Measurements from ENCODE around the gene C1QTNF6. TPM values are rescaled to one million over a fixed set of nuclear protein-coding genes. Genes with fewer than 3 reads are reported as not detected.
"Not testable (repeated sequence)": the region's sequence is repeated elsewhere in the genome, so short reads cannot be mapped to it uniquely, and the experiment has no call there.

C1QTNF6 gene
- total RNA-seq, 1 donor from 2014 or later = 13.0 TPM

DNA sequence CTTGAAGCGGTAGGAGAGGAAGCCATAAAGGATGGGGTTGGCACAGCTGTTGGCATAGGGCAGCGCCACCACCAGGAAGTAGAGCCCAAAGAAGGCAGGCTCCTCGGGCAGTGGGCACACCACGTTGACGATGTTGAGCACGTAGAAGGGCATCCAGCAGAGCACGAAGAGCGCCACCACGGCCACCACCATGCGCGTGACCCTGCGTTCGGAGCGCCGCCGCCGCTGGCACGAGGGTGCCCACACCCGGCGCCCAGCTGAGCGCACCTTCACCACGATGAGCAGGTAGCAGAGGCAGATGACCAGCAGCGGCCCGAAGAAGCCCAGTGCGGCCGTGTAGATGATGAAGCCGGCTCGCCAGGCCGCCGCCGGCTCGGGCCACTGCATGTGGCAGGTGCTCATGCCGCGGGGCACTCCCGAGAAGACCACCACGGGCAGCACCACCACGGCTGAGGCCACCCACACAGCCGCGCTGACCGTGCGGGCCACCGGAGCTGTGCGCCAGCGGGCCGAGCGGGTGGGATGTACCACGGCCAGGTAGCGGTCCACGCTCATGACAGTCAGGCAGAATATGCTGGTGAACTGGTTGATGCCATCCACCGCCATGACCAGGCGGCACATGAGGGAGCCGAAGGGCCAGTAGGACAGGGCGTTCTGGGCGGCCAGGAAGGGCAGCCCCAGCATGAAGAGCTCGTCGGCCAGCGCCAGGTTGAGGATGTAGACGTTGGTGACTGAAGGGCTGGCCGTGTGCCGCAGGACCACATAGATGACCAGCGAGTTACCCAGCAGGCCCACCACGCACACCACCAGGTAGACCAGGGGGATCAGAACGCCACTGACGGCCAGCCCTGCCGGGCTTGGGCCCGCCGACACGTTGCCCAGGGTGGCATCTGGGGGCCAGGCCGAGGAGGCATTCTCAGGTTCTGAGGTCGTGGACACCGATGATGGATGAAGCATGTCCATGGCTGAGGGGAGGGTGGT is 19.1 kb upstream of the C1QTNF6 start:
- DNase-seq (ENCODE audit: low spot score) = no peak

- DNase-seq (ENCODE audit: low spot score) = no peak
These were observed 18.2 kb upstream of the C1QTNF6 start for GRCh38 chr22:37206118-37206840.

DNA sequence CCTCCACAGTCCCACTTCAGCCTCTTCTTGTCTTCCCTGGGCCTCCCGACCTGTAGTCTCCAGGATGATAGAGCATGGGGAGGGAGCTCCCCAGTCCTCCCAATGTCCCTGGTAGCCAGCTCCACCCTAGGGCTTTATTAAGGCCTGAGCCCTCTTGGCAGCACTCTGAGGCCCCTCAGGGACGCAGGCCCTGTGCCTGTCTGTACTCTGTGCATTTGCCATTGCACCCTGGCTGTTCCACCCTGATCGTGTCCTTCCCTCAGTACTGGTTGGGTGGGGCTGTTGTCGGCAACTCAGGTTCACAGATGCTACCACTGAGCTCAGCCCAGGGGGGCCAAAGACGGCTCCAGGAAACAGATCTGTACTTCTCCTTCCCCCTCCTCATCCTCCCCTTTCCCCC is 17.0 kb upstream of the C1QTNF6 start:
- no peak for DNase-seq (ENCODE audit: low spot score)

- no peak for DNase-seq (ENCODE audit: low spot score)
These were observed 16.1 kb upstream of the C1QTNF6 start for GRCh38 chr22:37204045-37204655.

GRCh38 chr22:37203354-37204044 is 15.5 kb upstream of the C1QTNF6 start:
- DNase-seq (ENCODE audit: low spot score) = no peak

DNA sequence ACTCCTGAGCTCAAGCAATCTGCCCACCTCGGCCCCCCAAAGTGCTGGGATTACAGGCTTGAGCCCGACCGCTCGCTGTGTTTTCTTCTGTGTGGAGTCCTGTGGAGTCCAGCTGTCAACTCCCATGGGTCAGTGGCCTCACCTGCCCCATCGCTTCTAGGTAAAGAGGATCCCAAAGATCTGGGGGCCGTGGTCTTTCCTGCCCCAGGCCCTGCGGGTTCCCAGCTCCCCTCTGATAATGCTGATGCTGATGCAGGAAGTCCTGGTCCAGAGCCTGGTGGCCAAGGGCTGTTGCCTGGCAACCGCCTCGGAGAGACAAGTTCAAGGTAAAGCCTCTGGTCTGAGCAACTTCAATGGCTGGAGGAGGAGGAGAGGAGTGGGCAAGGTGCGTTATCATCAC is 14.7 kb upstream of the C1QTNF6 start:
- no peak for DNase-seq (ENCODE audit: low spot score)

DNA sequence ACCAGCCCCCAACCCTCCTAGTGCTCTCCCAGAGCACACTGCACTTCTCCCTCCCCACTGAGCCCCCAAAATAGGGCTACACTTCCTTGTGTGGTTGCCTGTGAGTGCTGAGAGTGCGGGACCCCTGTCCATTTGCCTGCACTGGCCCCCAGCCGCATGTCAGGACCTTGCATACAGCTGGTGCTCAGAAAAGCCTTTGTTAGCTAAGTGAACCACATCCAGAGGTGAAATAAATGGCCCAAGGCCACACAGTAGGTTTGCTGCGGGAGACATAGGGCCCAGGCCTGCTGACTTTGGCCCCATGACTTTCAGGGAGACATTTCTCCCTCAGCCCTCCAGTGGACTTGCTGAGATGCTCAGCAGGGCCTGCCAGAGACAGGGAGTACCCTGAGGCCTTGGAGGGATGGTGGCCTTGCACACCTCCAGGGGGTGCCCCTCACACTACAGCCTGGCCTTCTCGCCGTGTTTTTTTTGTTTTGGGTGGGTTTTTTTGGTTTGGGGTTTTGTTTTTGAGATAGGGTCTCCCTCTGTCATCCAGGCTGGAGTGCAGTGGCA is 14.0 kb upstream of the C1QTNF6 start:
- DNase-seq (ENCODE audit: low spot score) = no peak

- DNase-seq (ENCODE audit: low spot score) = not testable (repeated sequence)
These were observed 13.4 kb upstream of the C1QTNF6 start for GRCh38 chr22:37201443-37201820.

- no peak for DNase-seq (ENCODE audit: low spot score)
These were observed 11.7 kb upstream of the C1QTNF6 start for GRCh38 chr22:37199760-37200108.

- DNase-seq (ENCODE audit: low spot score) = peak; percentile 99
These were observed 11.2 kb upstream of the C1QTNF6 start for GRCh38 chr22:37199103-37199759.

GRCh38 chr22:37198258-37199102 is 10.4 kb upstream of the C1QTNF6 start:
- DNase-seq (ENCODE audit: low spot score) = peak; percentile 79

DNA sequence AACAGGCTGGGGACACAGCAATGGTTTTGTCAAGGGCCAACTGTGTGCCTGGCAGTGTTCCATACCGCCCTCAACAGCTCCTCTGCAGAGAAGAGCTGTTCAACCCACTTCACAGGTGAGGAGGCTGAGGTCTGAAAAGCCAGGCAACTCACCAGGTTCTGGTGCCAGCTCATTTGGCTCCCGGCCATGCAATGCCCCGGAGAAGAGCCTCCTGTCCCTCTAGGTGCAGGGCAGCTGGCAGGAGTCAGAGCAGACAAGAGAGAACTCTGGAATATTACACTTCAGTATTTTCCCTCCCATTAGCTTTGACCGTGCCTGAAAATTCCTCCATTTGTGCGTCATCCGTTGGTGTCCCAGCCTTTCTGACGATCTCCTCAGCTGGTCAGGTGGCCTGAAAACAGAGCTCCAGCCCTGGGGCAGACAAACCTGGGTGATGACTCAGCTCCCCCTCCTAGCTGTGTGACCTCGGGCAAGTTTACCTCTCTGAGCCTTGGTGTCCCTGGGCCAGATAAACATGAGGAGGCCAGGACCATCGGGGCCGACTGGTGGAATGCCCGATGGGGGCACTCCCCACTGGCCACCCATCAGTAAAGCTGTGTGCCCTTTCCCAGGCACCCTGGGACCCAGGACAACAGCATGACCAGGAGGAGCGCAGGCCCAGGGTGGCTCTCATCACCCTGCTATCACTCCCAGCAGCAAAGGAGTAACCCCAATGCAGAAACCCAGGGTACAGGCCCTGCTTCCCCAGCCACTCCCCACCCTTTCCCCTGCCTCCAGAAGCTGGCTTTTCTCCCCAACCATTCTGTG is 9.6 kb upstream of the C1QTNF6 start:
- peak; percentile 40 for DNase-seq (ENCODE audit: low spot score)

GRCh38 chr22:37196539-37197450 is 8.7 kb upstream of the C1QTNF6 start:
- DNase-seq (ENCODE audit: low spot score) = peak; percentile 93

- DNase-seq (ENCODE audit: low spot score) = peak; percentile 51
These were observed 7.9 kb upstream of the C1QTNF6 start for GRCh38 chr22:37195921-37196320.

DNA sequence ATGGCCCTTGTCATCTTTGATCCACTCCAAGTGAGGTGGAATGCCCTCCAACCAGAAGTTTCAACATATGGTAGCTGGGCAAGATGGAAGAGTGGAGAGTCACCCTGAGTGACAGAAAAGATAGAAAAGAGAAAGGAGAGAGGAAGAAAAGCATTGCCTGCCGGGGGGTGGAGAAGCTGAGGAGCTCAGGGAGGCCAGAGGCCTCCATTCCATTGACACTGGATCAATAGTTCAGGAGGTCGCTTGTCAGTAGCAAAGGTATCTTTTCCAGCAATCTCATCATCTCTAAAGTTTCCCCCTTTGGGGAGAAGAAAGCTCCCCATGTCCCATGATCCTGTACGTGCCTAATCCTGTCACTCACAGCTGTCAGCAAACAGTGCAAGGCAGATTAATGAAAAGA is 6.7 kb upstream of the C1QTNF6 start:
- DNase-seq (ENCODE audit: low spot score) = no peak

DNA sequence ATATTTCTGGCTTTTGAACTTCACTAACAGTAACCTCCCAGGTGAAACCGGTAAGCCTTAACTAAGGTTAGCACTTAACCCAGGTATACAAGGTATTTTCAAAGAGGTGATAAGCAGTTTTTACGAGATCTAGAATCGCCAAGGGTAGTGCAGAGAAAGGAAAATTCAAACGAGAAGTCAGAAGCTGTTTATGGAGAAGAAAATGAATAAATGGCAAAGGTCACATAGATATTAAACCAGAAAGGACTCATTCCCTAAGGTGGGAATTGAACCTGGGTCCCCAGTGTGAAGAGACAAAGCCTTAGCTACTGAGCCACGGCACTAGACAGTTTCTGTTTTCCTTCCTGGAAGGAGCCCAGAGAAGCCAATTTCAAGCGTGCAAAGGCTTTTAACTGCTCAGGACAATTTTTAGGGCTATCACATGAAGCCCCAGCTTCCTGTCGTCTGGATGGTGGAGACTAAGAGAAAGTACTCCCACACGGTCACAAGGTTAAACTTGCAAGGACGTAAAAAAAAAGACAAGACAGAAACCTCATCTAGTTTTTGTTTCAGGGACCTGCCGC is 5.7 kb upstream of the C1QTNF6 start:
- peak; percentile 49 for DNase-seq (ENCODE audit: low spot score)

DNA sequence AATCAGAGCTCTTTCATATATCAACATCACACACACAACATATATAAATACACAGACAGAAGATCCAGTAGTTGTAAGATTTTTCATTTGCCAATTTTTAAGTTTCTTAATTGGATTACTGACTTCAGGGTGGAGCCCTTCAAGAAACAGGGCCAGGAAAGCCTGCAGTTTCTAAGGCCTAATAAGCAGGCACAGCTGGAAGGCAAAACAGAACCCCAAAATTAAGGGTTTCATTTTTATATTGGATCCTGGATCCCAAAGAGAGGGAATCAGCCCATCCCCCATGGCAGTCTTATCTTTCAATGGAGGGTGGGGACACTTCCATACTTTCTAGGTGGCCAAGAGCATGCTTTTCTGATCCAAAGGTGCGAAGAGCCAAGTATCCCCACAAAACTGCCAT is 4.7 kb upstream of the C1QTNF6 start:
- DNase-seq (ENCODE audit: low spot score) = no peak

- no peak for DNase-seq (ENCODE audit: low spot score)
These were observed 4.2 kb upstream of the C1QTNF6 start for GRCh38 chr22:37192204-37192603.
